ENCODE measurements around the gene MAGEB17.

MAGEB17 gene

DNA sequence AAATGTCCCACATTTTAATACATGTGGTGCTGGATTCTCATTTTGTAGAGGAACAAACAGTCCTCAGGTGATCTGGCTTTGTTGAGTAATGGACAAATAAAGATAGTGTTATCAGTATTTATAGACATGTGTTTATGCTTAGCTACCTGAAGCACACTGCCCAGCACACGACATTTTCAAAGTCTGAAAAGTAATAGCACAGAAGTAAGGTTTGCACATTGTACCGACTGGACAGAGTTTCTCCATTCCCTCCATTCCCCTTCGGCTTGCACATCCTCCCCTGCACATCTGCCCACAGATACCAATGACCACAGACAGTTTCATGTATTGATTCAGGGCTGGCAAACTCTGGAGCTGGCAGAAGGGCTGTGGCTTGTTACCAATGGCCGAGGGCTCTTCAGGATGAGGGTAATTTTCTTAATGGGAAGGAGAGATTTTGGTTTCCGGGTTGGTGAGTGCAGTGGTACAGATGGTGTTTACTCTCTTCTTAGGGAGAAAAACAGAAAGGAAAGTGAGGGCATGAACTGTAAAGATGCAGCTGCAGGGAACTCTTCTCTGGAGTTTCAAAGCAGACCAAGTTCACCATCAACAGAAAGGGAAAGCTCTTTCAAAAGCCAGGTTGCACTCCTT lies 41.6 kb upstream of the MAGEB17 start:
- H3K4me1 Mint-ChIP-seq, result peaks cover 6% of the 10 kb centered on the region
- H3K36me3 Mint-ChIP-seq (ENCODE audit: low read depth), result no peaks in the 10 kb centered on the region
- no peaks in the 10 kb centered on the region for H3K9me3 Mint-ChIP-seq
- H3K4me3 Mint-ChIP-seq, result no peak overlapping the region
- TF ChIP-seq, protein P1, sequence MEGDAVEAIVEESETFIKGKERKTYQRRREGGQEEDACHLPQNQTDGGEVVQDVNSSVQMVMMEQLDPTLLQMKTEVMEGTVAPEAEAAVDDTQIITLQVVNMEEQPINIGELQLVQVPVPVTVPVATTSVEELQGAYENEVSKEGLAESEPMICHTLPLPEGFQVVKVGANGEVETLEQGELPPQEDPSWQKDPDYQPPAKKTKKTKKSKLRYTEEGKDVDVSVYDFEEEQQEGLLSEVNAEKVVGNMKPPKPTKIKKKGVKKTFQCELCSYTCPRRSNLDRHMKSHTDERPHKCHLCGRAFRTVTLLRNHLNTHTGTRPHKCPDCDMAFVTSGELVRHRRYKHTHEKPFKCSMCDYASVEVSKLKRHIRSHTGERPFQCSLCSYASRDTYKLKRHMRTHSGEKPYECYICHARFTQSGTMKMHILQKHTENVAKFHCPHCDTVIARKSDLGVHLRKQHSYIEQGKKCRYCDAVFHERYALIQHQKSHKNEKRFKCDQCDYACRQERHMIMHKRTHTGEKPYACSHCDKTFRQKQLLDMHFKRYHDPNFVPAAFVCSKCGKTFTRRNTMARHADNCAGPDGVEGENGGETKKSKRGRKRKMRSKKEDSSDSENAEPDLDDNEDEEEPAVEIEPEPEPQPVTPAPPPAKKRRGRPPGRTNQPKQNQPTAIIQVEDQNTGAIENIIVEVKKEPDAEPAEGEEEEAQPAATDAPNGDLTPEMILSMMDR (IDR thresholded peaks at IDR 0.05; ENCODE audit: unreplicated experiment in 3 of 3), result no peak
- peaks cover 9% of the 10 kb centered on the region for H3K27me3 Mint-ChIP-seq (ENCODE audit: low read depth)
- H3K27ac Mint-ChIP-seq, result no peak overlapping the region

DNA sequence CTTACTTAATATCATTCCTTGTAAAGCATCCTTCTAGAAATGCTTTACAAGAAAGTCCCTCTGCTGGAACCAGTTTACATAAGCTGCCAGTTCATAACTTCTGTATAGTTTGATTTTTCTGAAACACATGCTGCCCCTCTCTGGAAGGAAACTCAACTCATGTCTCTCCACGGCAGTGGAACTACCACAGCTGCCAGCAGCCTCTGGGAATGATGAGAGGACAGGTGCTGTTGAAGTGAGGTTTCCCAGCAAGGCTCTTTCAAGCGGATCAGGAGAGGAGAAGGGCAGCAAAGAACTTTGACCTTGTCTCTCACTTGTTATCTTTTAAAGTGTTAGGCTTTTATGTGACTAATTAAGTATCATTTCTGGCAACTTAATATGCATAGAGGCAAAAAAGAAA lies 36.6 kb upstream of the MAGEB17 start:
- H3K9me3 Mint-ChIP-seq, result no peaks in the 10 kb centered on the region
- no peak overlapping the region for H3K4me3 Mint-ChIP-seq
- H3K27me3 Mint-ChIP-seq (ENCODE audit: low read depth), result peaks cover 1% of the 10 kb centered on the region
- TF ChIP-seq, protein P1 (IDR thresholded peaks at IDR 0.05; ENCODE audit: unreplicated experiment in 3 of 3), result no peak
- H3K36me3 Mint-ChIP-seq (ENCODE audit: low read depth), result no peaks in the 10 kb centered on the region
- no peaks in the 10 kb centered on the region for H3K4me1 Mint-ChIP-seq
- no peak overlapping the region for H3K27ac Mint-ChIP-seq

GRCh38 chrX:16134936-16135335 lies 32.3 kb upstream of the MAGEB17 start:
- H3K27ac Mint-ChIP-seq, result no peak overlapping the region
- no peaks in the 10 kb centered on the region for H3K4me1 Mint-ChIP-seq
- TF ChIP-seq, protein P1 (IDR thresholded peaks at IDR 0.05; ENCODE audit: unreplicated experiment in 3 of 3), result no peak
- H3K9me3 Mint-ChIP-seq, result no peaks in the 10 kb centered on the region
- H3K36me3 Mint-ChIP-seq (ENCODE audit: low read depth), result no peaks in the 10 kb centered on the region
- H3K27me3 Mint-ChIP-seq (ENCODE audit: low read depth), result no peaks in the 10 kb centered on the region
- H3K4me3 Mint-ChIP-seq, result no peak overlapping the region

DNA sequence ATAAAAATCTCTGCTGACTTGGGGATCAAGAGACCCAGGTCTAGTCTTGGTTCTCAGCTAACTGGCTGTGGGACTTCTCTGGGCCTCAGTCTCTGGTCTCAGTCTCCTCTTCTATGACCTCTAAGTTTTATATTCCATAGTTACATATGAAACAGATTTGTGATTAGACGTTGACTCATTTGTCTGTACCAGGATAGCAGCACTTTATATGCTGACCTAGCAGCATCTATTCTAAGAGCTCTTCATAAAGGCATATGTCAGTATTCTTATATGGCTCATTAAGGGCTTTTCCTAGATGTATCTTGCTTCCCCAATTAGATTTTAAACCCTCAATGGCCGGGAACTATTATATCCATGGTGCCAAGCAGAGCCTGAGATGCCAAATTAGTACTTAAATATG lies 31.2 kb upstream of the MAGEB17 start:
- Mint-ChIP-seq H3K27me3 (ENCODE audit: low read depth) (no peaks in the 10 kb centered on the region), H3K36me3 (ENCODE audit: low read depth) (no peaks in the 10 kb centered on the region), H3K9me3 (no peaks in the 10 kb centered on the region), H3K27ac (no peak overlapping the region), H3K4me1 (no peaks in the 10 kb centered on the region), H3K4me3 (no peak overlapping the region)
- TF ChIP-seq, protein P1 (IDR thresholded peaks at IDR 0.05; ENCODE audit: unreplicated experiment in 3 of 3), result no peak

DNA sequence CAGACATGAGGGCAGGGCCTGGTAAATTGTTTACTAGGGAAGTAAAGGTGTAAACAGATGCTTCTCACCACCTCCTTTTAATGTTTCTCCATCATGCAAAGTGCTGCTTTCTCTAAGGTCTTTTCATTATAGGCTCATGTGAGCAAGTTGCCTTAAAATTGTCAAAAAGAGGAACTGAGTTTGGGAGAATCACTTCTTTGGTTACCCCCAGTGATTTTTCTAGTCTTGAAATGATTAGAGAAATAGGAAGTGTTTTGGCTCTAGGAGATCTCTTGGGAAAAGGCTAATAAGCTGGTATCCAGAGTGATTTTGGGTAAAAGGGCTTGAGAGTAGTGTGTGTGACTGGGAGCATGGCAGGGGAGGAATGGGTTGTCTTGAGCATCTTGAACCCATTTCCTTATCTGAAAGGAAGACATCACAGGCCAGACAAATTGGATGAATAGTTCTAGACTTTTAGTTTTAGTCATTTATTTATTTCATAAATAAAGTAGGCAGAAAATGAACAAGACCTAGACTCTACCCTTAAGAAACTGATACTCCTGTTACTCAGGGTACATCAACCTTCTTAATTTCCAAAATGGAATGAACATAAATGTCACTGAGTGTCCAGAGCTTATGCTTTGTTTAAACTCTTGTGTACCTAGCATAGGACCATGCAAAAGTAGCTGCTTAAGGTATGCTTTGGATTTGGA lies 29.7 kb upstream of the MAGEB17 start:
- no peaks in the 10 kb centered on the region for H3K36me3 Mint-ChIP-seq (ENCODE audit: low read depth)
- H3K9me3 Mint-ChIP-seq, result no peaks in the 10 kb centered on the region
- no peaks in the 10 kb centered on the region for H3K27me3 Mint-ChIP-seq (ENCODE audit: low read depth)
- TF ChIP-seq, protein P1 (IDR thresholded peaks at IDR 0.05; ENCODE audit: unreplicated experiment in 3 of 3), result no peak
- no peaks in the 10 kb centered on the region for H3K4me1 Mint-ChIP-seq
- no peak overlapping the region for H3K27ac Mint-ChIP-seq
- H3K4me3 Mint-ChIP-seq, result no peak overlapping the region

- Mint-ChIP-seq H3K4me1 (no peaks in the 10 kb centered on the region), H3K4me3 (no peak overlapping the region), H3K9me3 (no peaks in the 10 kb centered on the region), H3K36me3 (ENCODE audit: low read depth) (no peaks in the 10 kb centered on the region), H3K27ac (no peak overlapping the region), H3K27me3 (ENCODE audit: low read depth) (no peaks in the 10 kb centered on the region)
- TF ChIP-seq, protein P1 (IDR thresholded peaks at IDR 0.05; ENCODE audit: unreplicated experiment in 3 of 3), result peak in 1 of 3 experiments; percentile 12
Measured at GRCh38 chrX:16138108-16138427, 29.2 kb upstream of the MAGEB17 start.

Measured in nephron (organoid).